Activated T-cell treated with anti-CD3 and anti-CD28 coated beads for 24 hours (primary cell): Measurements from ENCODE around the gene ASGR1.
"Not testable (repeated sequence)": the region's sequence is repeated elsewhere in the genome, so short reads cannot be mapped to it uniquely, and the experiment has no call there.

Source experiments
- DNase-seq: peaks from one replicate; pipeline ENCODE4 v3.0.0-alpha.2; 2020; ENCODE audit warnings: low read depth

Gene ASGR1

GRCh38 chr17:7158424-7158823, 20.7 kb downstream of the ASGR1 start:
- not testable (repeated sequence) for DNase-seq

- DNase-seq: no peak
These were observed 22.7 kb downstream of the ASGR1 start for GRCh38 chr17:7156342-7156940.

- DNase-seq: no peak
These were observed 31.4 kb downstream of the ASGR1 start for GRCh38 chr17:7147772-7148171.

GRCh38 chr17:7146115-7146514, 33.1 kb downstream of the ASGR1 start:
- no peak for DNase-seq

- DNase-seq: no peak
These were observed 35.0 kb downstream of the ASGR1 start for GRCh38 chr17:7144213-7144612.

GRCh38 chr17:7141824-7142223, 37.3 kb downstream of the ASGR1 start:
- DNase-seq: no peak

- DNase-seq: no peak
These were observed 39.8 kb downstream of the ASGR1 start for GRCh38 chr17:7139400-7139799.

GRCh38 chr17:7138800-7139381, 40.3 kb downstream of the ASGR1 start:
- DNase-seq: no peak

- DNase-seq: no peak
These were observed 41.8 kb downstream of the ASGR1 start for GRCh38 chr17:7137171-7137943.

GRCh38 chr17:7136266-7136877, 42.8 kb downstream of the ASGR1 start:
- peak; percentile 67 for DNase-seq

GRCh38 chr17:7133916-7134315, 45.3 kb downstream of the ASGR1 start:
- DNase-seq: no peak

GRCh38 chr17:7133424-7133823, 45.7 kb downstream of the ASGR1 start:
- peak; percentile 14 for DNase-seq

GRCh38 chr17:7132511-7133094, 46.6 kb downstream of the ASGR1 start:
- DNase-seq: peak; percentile 43

- DNase-seq: no peak
These were observed 47.8 kb downstream of the ASGR1 start for GRCh38 chr17:7131423-7131791.

GRCh38 chr17:7130621-7131422, 48.3 kb downstream of the ASGR1 start:
- no peak for DNase-seq

- DNase-seq: no peak
These were observed 49.9 kb downstream of the ASGR1 start for GRCh38 chr17:7129311-7129710.

GRCh38 chr17:7128160-7128559, 51.0 kb downstream of the ASGR1 start:
- no peak for DNase-seq

- DNase-seq: not testable (repeated sequence)
These were observed 51.7 kb downstream of the ASGR1 start for GRCh38 chr17:7127501-7127900.

GRCh38 chr17:7126386-7126785, 52.8 kb downstream of the ASGR1 start:
- DNase-seq: not testable (repeated sequence)

GRCh38 chr17:7124923-7125322, 54.2 kb downstream of the ASGR1 start:
- no peak for DNase-seq

GRCh38 chr17:7123844-7124243, 55.3 kb downstream of the ASGR1 start:
- DNase-seq: no peak
